Measurements from ENCODE around the gene FGB. TPM values are rescaled to one million over a fixed set of nuclear protein-coding genes. Genes with fewer than 3 reads are reported as not detected.

The FGB gene
- total and polyA plus RNA-seq, 2 of the 13 experiments (the other 11 are each of a cell fraction or from before 2014, with no cell fraction given), result 226 to 784 TPM

GRCh38 chr4:154582723-154583122 is 19.9 kb downstream of the FGB start:
- intact Hi-C loops (cut with micrococcal nuclease; ENCODE audit: unreplicated experiment) (no loop called here), in situ Hi-C loops (cut with HindIII; ENCODE audit: extremely low pct_ligation_motif_present, low pct_unique_long_range_greater_than_20kb) (no loop called here)
- Histone ChIP-seq H3K79me2 (ENCODE audit: insufficient read depth, low read length) (peaks cover 2% of the 10 kb centered on the region), H3K4me1 (ENCODE audit: insufficient read depth, low read length) (peaks cover 54% of the 10 kb centered on the region), H3K27me3 (ENCODE audit: control insufficient read depth in 1 of 2, insufficient read depth in 2 of 2, low read length in 2 of 2) (no peaks in the 10 kb centered on the region), H3K36me3 (replicated peaks in 1 of 2; ENCODE audit: control insufficient read depth in 1 of 2, insufficient read depth in 2 of 2, low read length in 2 of 2) (peaks cover 0 to 20% of the 10 kb centered on the region in 2 experiments), H3K4me2 (ENCODE audit: low read depth, low read length) (no peak overlapping the region), H2AFZ (ENCODE audit: low read length) (no peak overlapping the region), H3K9ac (ENCODE audit: insufficient read depth, low read depth, low read length) (no peak overlapping the region), H4K20me1 (ENCODE audit: insufficient read depth, low read length) (no peaks in the 10 kb centered on the region), H3K4me3 (replicated peaks in 1 of 3; ENCODE audit: insufficient read depth in 1 of 3, low read depth in 2 of 3, low read length in 3 of 3) (no peak overlapping the region), H3K27ac (ENCODE audit: extremely low read length, insufficient read depth, low read length) (no peak overlapping the region), H3K9me3 (ENCODE audit: low read length) (no peaks in the 10 kb centered on the region)
- TF ChIP-seq ZNF710 (CRISPR knock-in tag; IDR thresholded peaks at IDR 0.05; ENCODE audit: borderline replicate concordance) (peak; percentile 44; the same call in 1 of the 2 replicates), SOX6 (IDR thresholded peaks at IDR 0.05) (no peak), SOX6 (CRISPR knock-in tag; IDR thresholded peaks at IDR 0.05) (0 out of 2 replicates have a peak, but pooled peaks have one; percentile 19), RBM22 (optimal IDR thresholded peaks at IDR 0.05; ENCODE audit: low read length) (peak; percentile 51), BRF2 (CRISPR knock-in tag; IDR thresholded peaks at IDR 0.05) (peak; percentile 74; the same call in 1 of the 2 replicates), RBFOX2 (IDR thresholded peaks at IDR 0.05; ENCODE audit: low read depth, low read length) (peak; percentile 51; the same call in 1 of the 2 replicates), PAF1 (CRISPR knock-in tag; IDR thresholded peaks at IDR 0.05) (peak; percentile 95; the same call in 1 of the 2 replicates), POLR2G (IDR thresholded peaks at IDR 0.05; ENCODE audit: low read depth, low read length) (peak; percentile 63; the same call in 1 of the 2 replicates), GATA4 (IDR thresholded peaks at IDR 0.05; ENCODE audit: borderline replicate concordance, low read depth) (no peak), TBL1XR1 (IDR thresholded peaks at IDR 0.05; ENCODE audit: borderline replicate concordance, low read length, partially characterized antibody) (no peak), ZNF331 (CRISPR knock-in tag; IDR thresholded peaks at IDR 0.05) (0 out of 2 replicates have a peak, but pooled peaks have one; percentile 8), ZNF558 (CRISPR knock-in tag; IDR thresholded peaks at IDR 0.05; ENCODE audit: borderline replicate concordance) (no peak), AGO2 (optimal IDR thresholded peaks at IDR 0.05; ENCODE audit: low read depth, low read length) (peak; percentile 80), CTCF (CRISPR knock-in tag; IDR thresholded peaks at IDR 0.05) (no peak), AGO1 (IDR thresholded peaks at IDR 0.05; ENCODE audit: low read depth, low read length, poor library complexity, severe bottlenecking) (peak; percentile 91), POLR2A (IDR thresholded peaks at IDR 0.05; ENCODE audit: insufficient read depth in 1 of 2, low read depth in 2 of 2, low read length in 2 of 2) (peak in 1 of 2 experiments; percentile 38; a peak in 1 of 4 replicates), MBD4 (IDR thresholded peaks at IDR 0.05; ENCODE audit: borderline replicate concordance, low read length) (peak; percentile 29; the same call in 1 of the 2 replicates), ZNF350 (CRISPR knock-in tag; IDR thresholded peaks at IDR 0.05; ENCODE audit: borderline replicate concordance, low read depth) (no peak), SSRP1 (CRISPR knock-in tag; IDR thresholded peaks at IDR 0.05) (peak; percentile 94; the same call in 1 of the 2 replicates)
- POLR2A ChIA-PET, result interaction anchor here (1.9 to 16.0 kb wide), 6 partner anchors 8 to 36 kb away, joined by 7 to 468 read pairs (median 24); partner anchors contain the start of genes FGA, FGB and FGG
- BruUV-seq (replicated peaks), result no TSS peak
- no peak; the same call in 1 of the 3 replicates for ATAC-seq
- FAIRE-seq, result no peak
- CTCF ChIA-PET (ENCODE audit: low intra/inter-chr PET ratio, low total read pairs), result no interaction called here
- DNase-seq (ENCODE audit: low spot score), result no peak
- WGBS (ENCODE audit: low lambda C conversion rate), result 64% methylated on average over 2 of the region's 2 CpGs
